H1 (cell line): Measurements from ENCODE around the gene GPC3. TPM values are rescaled to one million over a fixed set of nuclear protein-coding genes. Genes with fewer than 3 reads are reported as not detected.

Experiments
- CTCF ChIA-PET: fragments of 300-600 bp; sonication (Branson Sonifier 250); formaldehyde crosslinking; loops from one replicate; lab custom pipeline; 2021; ENCODE audit not compliant: partially characterized antibody; lab: Charles Lee
- POLR2A ChIA-PET: fragments of 300-600 bp; sonication (Branson Sonifier 250); formaldehyde crosslinking; loops from one replicate; lab custom pipeline; 2021; ENCODE audit warnings: inconsistent platforms; ENCODE audit not compliant: partially characterized antibody; lab: Charles Lee
- DNase-seq, 2 experiments: peaks; one replicate each; pipeline versions ENCODE4 v3.0.0 to v3.0.0-alpha.2; 2010 to 2022; ENCODE audit warnings: low spot score in 2 of 2, low read depth in 1 of 2, mixed read lengths in 1 of 2
- FAIRE-seq: peaks from 2 replicates; lab custom pipeline; 2011; peaks lifted over from hg19 to GRCh38; lab: Jason Lieb, UNC
- H2AFZ ChIP-seq: 2 replicates; pipeline ENCODE4 v1.8.1; 2012; ENCODE audit warnings: low read length, inconsistent platforms
- H2AK5ac ChIP-seq: 2 replicates; pipeline ENCODE4 v1.6.1; 2013; ENCODE audit warnings: low read depth, low read length
- H2BK120ac ChIP-seq: replicated peaks from 2 replicates; pipeline ENCODE3; 2013; ENCODE audit warnings: low read depth, low read length, inconsistent platforms
- H2BK12ac ChIP-seq: 2 replicates; pipeline ENCODE4 v1.6.1; 2013; ENCODE audit warnings: low read depth, low read length
- H2BK15ac ChIP-seq: 2 replicates; pipeline ENCODE4 v1.6.1; 2013; ENCODE audit warnings: low read length
- H2BK20ac ChIP-seq: 2 replicates; pipeline ENCODE4 v1.6.1; 2013; ENCODE audit warnings: low read length
- H2BK5ac ChIP-seq: 2 replicates; pipeline ENCODE4 v1.6.1; 2013; ENCODE audit warnings: low read depth, low read length
- H3K14ac ChIP-seq: 2 replicates; pipeline ENCODE4 v1.6.1; 2013; ENCODE audit warnings: inconsistent platforms; ENCODE audit not compliant: insufficient read length
- H3K18ac ChIP-seq: 2 replicates; pipeline ENCODE4 v1.6.1; 2013; ENCODE audit warnings: low read length; ENCODE audit errors: extremely low read depth
- H3K23ac ChIP-seq: 2 replicates; pipeline ENCODE4 v1.6.1; 2013; ENCODE audit warnings: inconsistent platforms; ENCODE audit not compliant: insufficient read length
- H3K23me2 ChIP-seq: 2 replicates; pipeline ENCODE4 v1.6.1; 2013; ENCODE audit warnings: low read depth, low read length
- H3K27ac ChIP-seq: 2 replicates; pipeline ENCODE4 v1.6.1; 2011; ENCODE audit warnings: low read depth, low read length, inconsistent platforms
- H3K27me3 ChIP-seq, 4 experiments: replicated peaks in 1 of 4; 1 replicate in 1 of 4; 2 replicates in 3 of 4; pipeline versions ENCODE4 v1.6.1 to v1.8.1; 2011 to 2013; ENCODE audit warnings: low read length in 3 of 4, mild to moderate bottlenecking in 3 of 4, inconsistent platforms in 2 of 4, mixed read lengths in 2 of 4, moderate library complexity in 1 of 4; ENCODE audit not compliant: control insufficient read depth in 3 of 4, insufficient read depth in 3 of 4; ENCODE audit errors: extremely low read depth in 1 of 4
- H3K36me3 ChIP-seq, 4 experiments: 2 replicates each; pipeline versions ENCODE4 v1.6.1 to v1.8.1; 2011 to 2013; ENCODE audit warnings: mild to moderate bottlenecking in 4 of 4, low read length in 3 of 4, moderate library complexity in 2 of 4, control low read depth in 1 of 4, inconsistent platforms in 1 of 4; ENCODE audit not compliant: insufficient read depth in 4 of 4, control insufficient read depth in 2 of 4
- H3K4ac ChIP-seq: replicated peaks from 2 replicates; pipeline ENCODE3; 2013; ENCODE audit warnings: low read length, low read depth, mixed read lengths, inconsistent platforms; ENCODE audit not compliant: insufficient read length
- H3K4me1 ChIP-seq, 4 experiments: replicated peaks in 1 of 4; 1 replicate in 1 of 4; 2 replicates in 3 of 4; pipeline versions ENCODE4 v1.6.1 to v1.8.1; 2011 to 2013; ENCODE audit warnings: low read length in 3 of 4, inconsistent platforms in 2 of 4, mixed read lengths in 1 of 4; ENCODE audit not compliant: insufficient read depth in 4 of 4, control insufficient read depth in 3 of 4
- H3K4me2 ChIP-seq, 2 experiments: 2 replicates each; pipeline versions ENCODE4 v1.6.1 to v1.8.1; 2011 to 2013; ENCODE audit warnings: low read depth in 2 of 2, low read length in 2 of 2, control low read depth in 1 of 2, inconsistent platforms in 1 of 2, mild to moderate bottlenecking in 1 of 2; ENCODE audit not compliant: insufficient read depth in 1 of 2
- H3K4me3 ChIP-seq, 4 experiments: fragments of 200-600, 300-600 bp in 1 of 4; sonication (generic), shearing (Covaris generic), sonication (Bioruptor Twin) in 1 of 4; 2 replicates each; pipeline versions ENCODE4 v1.5.1 to v1.8.1; 2011 to 2016; ENCODE audit warnings: low read length in 4 of 4, low read depth in 3 of 4, control low read depth in 2 of 4, inconsistent platforms in 2 of 4, mild to moderate bottlenecking in 2 of 4, mixed read lengths in 1 of 4, moderate library complexity in 1 of 4; ENCODE audit not compliant: insufficient read depth in 2 of 4; ENCODE audit errors: extremely low read depth in 1 of 4
- H3K56ac ChIP-seq: replicated peaks from 2 replicates; pipeline ENCODE3; 2013; ENCODE audit warnings: low read depth, mild to moderate bottlenecking, mixed read lengths, low read length, inconsistent platforms; ENCODE audit not compliant: insufficient read length
- H3K79me1 ChIP-seq: 2 replicates; pipeline ENCODE4 v1.6.1; 2013; ENCODE audit warnings: low read depth, low read length, control low read depth
- H3K79me2 ChIP-seq, 2 experiments: 2 replicates each; pipeline versions ENCODE4 v1.6.1 to v1.8.1; 2012 to 2013; ENCODE audit warnings: low read length in 2 of 2, mild to moderate bottlenecking in 2 of 2, inconsistent platforms in 1 of 2; ENCODE audit not compliant: insufficient read depth in 2 of 2, control insufficient read depth in 1 of 2
- H3K9ac ChIP-seq, 4 experiments: replicated peaks in 1 of 4; 1 replicate in 1 of 4; 2 replicates in 3 of 4; pipeline versions ENCODE4 v1.6.1 to v1.8.1; 2011 to 2013; ENCODE audit warnings: low read depth in 3 of 4, low read length in 3 of 4, control low read depth in 2 of 4, mild to moderate bottlenecking in 2 of 4, moderate library complexity in 2 of 4, inconsistent platforms in 1 of 4; ENCODE audit errors: extremely low read depth in 1 of 4
- H3K9me3 ChIP-seq, 2 experiments: 2 replicates each; pipeline versions ENCODE4 v1.6.1 to v1.8.1; 2012 to 2013; ENCODE audit warnings: mild to moderate bottlenecking in 2 of 2, moderate library complexity in 2 of 2, control low read depth in 1 of 2, inconsistent platforms in 1 of 2, low read depth in 1 of 2, low read length in 1 of 2, mixed read lengths in 1 of 2; ENCODE audit not compliant: insufficient read depth in 2 of 2
- H4K20me1 ChIP-seq, 2 experiments: replicated peaks in 1 of 2; 2 replicates each; pipeline versions ENCODE3 to v1.8.1; 2011 to 2013; ENCODE audit warnings: inconsistent platforms in 2 of 2, low read length in 2 of 2, mild to moderate bottlenecking in 1 of 2; ENCODE audit not compliant: insufficient read depth in 2 of 2, control insufficient read depth in 1 of 2
- H4K5ac ChIP-seq: 2 replicates; pipeline ENCODE4 v1.6.1; 2013; ENCODE audit warnings: low read length, low read depth, mixed read lengths, inconsistent platforms; ENCODE audit not compliant: insufficient read length
- H4K8ac ChIP-seq: 2 replicates; pipeline ENCODE4 v1.8.0; 2013; ENCODE audit warnings: mild to moderate bottlenecking, moderate library complexity, low read length, inconsistent platforms; ENCODE audit not compliant: insufficient read depth; ENCODE audit errors: extremely low read depth
- H4K91ac ChIP-seq: replicated peaks from 2 replicates; pipeline ENCODE3; 2013; ENCODE audit warnings: low read length, mixed read lengths, inconsistent platforms; ENCODE audit not compliant: insufficient read length
- ASH2L ChIP-seq: fragments of 200-600, 300-600 bp; sonication (generic); IDR thresholded peaks from one replicate; pipeline ENCODE4 v1.7.1; 2017; ENCODE audit warnings: low read length
- ATF3 ChIP-seq: IDR thresholded peaks from 2 replicates; pipeline ENCODE4 v1.6.1; 2011; ENCODE audit warnings: low read depth, mild to moderate bottlenecking, low read length; ENCODE audit not compliant: insufficient read depth
- CBX5 ChIP-seq: fragments of 300-800, 300-1000 bp; sonication (generic); IDR thresholded peaks from 2 replicates; pipeline ENCODE4 v1.7.1; 2016; ENCODE audit warnings: antibody characterized with exemption, low read length, low read depth
- CBX8 ChIP-seq: fragments of 300-800, 300-1000 bp; sonication (generic); IDR thresholded peaks from 2 replicates; pipeline ENCODE4 v1.7.1; 2016; ENCODE audit warnings: low read depth, low read length, borderline replicate concordance
- EP300 ChIP-seq, 2 experiments: IDR thresholded peaks; 1 replicate in 1 of 2; 2 replicates in 1 of 2; pipeline ENCODE4 v1.6.1; 2011 to 2012; ENCODE audit warnings: low read depth in 2 of 2, low read length in 2 of 2, mild to moderate bottlenecking in 2 of 2, borderline replicate concordance in 1 of 2, inconsistent platforms in 1 of 2, moderate library complexity in 1 of 2
- HDAC2 ChIP-seq, 2 experiments: fragments of 300-600 bp in 1 of 2; sonication (generic) in 1 of 2; IDR thresholded peaks; 2 replicates each; pipeline ENCODE4 v1.6.1; 2011 to 2012; ENCODE audit warnings: low read depth in 2 of 2, low read length in 2 of 2, mild to moderate bottlenecking in 2 of 2, moderate library complexity in 2 of 2, borderline replicate concordance in 1 of 2, inconsistent platforms in 1 of 2
- JUN ChIP-seq: IDR thresholded peaks from 2 replicates; pipeline ENCODE4 v1.6.1; 2011; ENCODE audit warnings: low read depth, mild to moderate bottlenecking, improper control_type of control experiment, low read length
- PHF8 ChIP-seq: fragments of 200-600 bp; sonication (generic); conservative IDR thresholded peaks from 2 replicates; pipeline ENCODE4 v1.7.1; 2012; ENCODE audit warnings: low read depth, mild to moderate bottlenecking, inconsistent platforms, low read length, moderate library complexity
- POLR2A ChIP-seq, 2 experiments: IDR thresholded peaks; 1 replicate in 1 of 2; 2 replicates in 1 of 2; pipeline ENCODE4 v1.6.1; 2011; ENCODE audit warnings: low read depth in 2 of 2, low read length in 2 of 2, mild to moderate bottlenecking in 2 of 2; ENCODE audit errors: control extremely low read depth in 1 of 2
- RAD21 ChIP-seq, 2 experiments: IDR thresholded peaks in 1 of 2; conservative IDR thresholded peaks in 1 of 2; 2 replicates each; pipeline ENCODE4 v1.6.1; 2011; ENCODE audit warnings: low read depth in 2 of 2, low read length in 2 of 2, improper control_type of control experiment in 1 of 2, inconsistent platforms in 1 of 2, mild to moderate bottlenecking in 1 of 2, moderate library complexity in 1 of 2
- SUZ12 ChIP-seq: fragments of 200-600 bp; sonication (generic); IDR thresholded peaks from 2 replicates; pipeline ENCODE4 v1.6.1; 2012; ENCODE audit warnings: mild to moderate bottlenecking, inconsistent platforms, low read length, moderate library complexity, mixed read lengths
- YY1 ChIP-seq: IDR thresholded peaks from 2 replicates; pipeline ENCODE4 v1.6.1; 2011; ENCODE audit warnings: low read depth, mild to moderate bottlenecking, low read length
- ZNF274 ChIP-seq: IDR thresholded peaks from 2 replicates; pipeline ENCODE4 v1.7.0; 2012; ENCODE audit warnings: low read length, borderline replicate concordance; ENCODE audit errors: extremely low read depth
- polyA plus RNA-seq, 7 experiments: library from polyadenylated mRNA; depleted of rRNA in 3 of 7; stranded (reverse) in 5 of 7; unstranded in 2 of 7; fragments of >200 nt in 5 of 7; fragments of 200-250 nt in 2 of 7; gene quantifications; 1 replicate in 5 of 7; 2 replicates in 1 of 7; 4 replicates in 1 of 7; pipeline versions ENCODE4 v1.2.1 to v1.2.3, GENCODE V29; 2011 to 2013; ENCODE audit warnings: missing spikeins in 2 of 7, mixed read lengths in 2 of 7
- total RNA-seq: library from RNA; stranded (reverse); fragmentation: NEBNext Ultra II Directional; extraction: Animal tissue kit (Norgen Biotek cat#: 25700); gene quantifications from 2 replicates; pipeline ENCODE4 v1.2.1, GENCODE V29; 2021

Gene GPC3
- total and polyA plus RNA-seq, 2 of the 8 experiments (the other 6 are each of a cell fraction or from before 2014, with no cell fraction given): 64.8 to 71.9 TPM

GRCh38 chrX:134024686-134025377 lies 39.4 kb upstream of the GPC3 start:
- Histone ChIP-seq H3K18ac (no peak overlapping the region), H3K9me3 (no peaks in the 10 kb centered on the region), H3K4ac (no peak overlapping the region), H2BK5ac (no peak overlapping the region), H3K4me3 (no peak overlapping the region), H2BK120ac (no peak overlapping the region), H3K79me2 (no peaks in the 10 kb centered on the region), H3K27me3 (no peaks in the 10 kb centered on the region), H2AFZ (no peak overlapping the region), H3K79me1 (no peaks in the 10 kb centered on the region), H3K56ac (no peak overlapping the region), H4K20me1 (no peaks in the 10 kb centered on the region), H3K4me2 (no peak overlapping the region), H4K8ac (no peak overlapping the region), H4K5ac (no peak overlapping the region), H3K4me1 (no peaks in the 10 kb centered on the region; a peak in 1 of 7 replicates), H2BK20ac (no peak overlapping the region), H3K23ac (no peak overlapping the region), H2BK15ac (no peak overlapping the region), H3K23me2 (no peaks in the 10 kb centered on the region), H3K9ac (no peak overlapping the region), H3K36me3 (no peaks in the 10 kb centered on the region), H2BK12ac (no peak overlapping the region), H4K91ac (no peak overlapping the region), H3K14ac (no peak overlapping the region), H3K27ac (no peak overlapping the region), H2AK5ac (no peak overlapping the region)
- ChIA-PET CTCF (interaction anchor here (0.6 to 1.6 kb wide), 5 partner anchors 16 to 239 kb away, joined by 3 to 6 read pairs (median 4); no protein-coding TSS in a partner anchor), POLR2A (no interaction called here)
- no peak for DNase-seq
- no peak for FAIRE-seq
- TF ChIP-seq RAD21 (IDR thresholded peaks at IDR 0.05 in 1 of 2, conservative IDR thresholded peaks at IDR 0.05 in 1 of 2; ENCODE audit: low read depth in 2 of 2, low read length in 2 of 2) (no peak), PHF8 (no peak), CBX5 (no peak), JUN (no peak), SUZ12 (no peak), CBX8 (no peak), EP300 (IDR thresholded peaks at IDR 0.05; ENCODE audit: borderline replicate concordance in 1 of 2, low read depth in 2 of 2, low read length in 2 of 2) (no peak), ASH2L (no peak), ATF3 (no peak), YY1 (no peak), ZNF274 (no peak), HDAC2 (IDR thresholded peaks at IDR 0.05; ENCODE audit: borderline replicate concordance in 1 of 2, low read depth in 2 of 2, low read length in 2 of 2) (no peak), POLR2A (IDR thresholded peaks at IDR 0.05; ENCODE audit: control extremely low read depth in 1 of 2, low read depth in 2 of 2, low read length in 2 of 2) (no peak)
